ENCODE data around the gene ACO2. TPM values are rescaled to one million over a fixed set of nuclear protein-coding genes. Genes with fewer than 3 reads are reported as not detected.

Gene ACO2
- total and polyA plus RNA-seq, 12 donors = 180 to 1,020 (median 893) TPM

- Histone ChIP-seq H3K36me3 (peaks cover 0 to 35% (median 0%) of the 10 kb centered on the region in 9 donors), H3K27me3 (no peaks in the 10 kb centered on the region), H3K4me3 (no peak overlapping the region), H3K4me1 (peaks cover 3 to 40% (median 24%) of the 10 kb centered on the region in 9 donors), H3K9me3 (no peaks in the 10 kb centered on the region), H3K27ac (no peak overlapping the region)
- DNase-seq (no peak), ATAC-seq (no peak)
- intact Hi-C loops (cut with DNase I) = loop anchor here in 5 of 10 donors (5.0 to 10.0 kb wide), 3 partner anchors 47 to 236 kb away; partner anchors contain the start of genes PMM1 (in 1 of the 5) and ZC3H7B (in 1 of the 5)
- TF ChIP-seq CTCF (IDR thresholded peaks at IDR 0.05) = no peak
- WGBS, 2 donors = 93 to 95% methylated on average over 7 of the region's 7 CpGs
Observed at GRCh38 chr22:41540365-41540764, 71.4 kb downstream of the ACO2 start.

GRCh38 chr22:41541484-41541883 lies 72.6 kb downstream of the ACO2 start:
- Histone ChIP-seq H3K36me3 (peaks cover 0 to 34% (median 0%) of the 10 kb centered on the region in 9 donors), H3K27me3 (no peaks in the 10 kb centered on the region), H3K4me3 (no peak overlapping the region), H3K9me3 (no peaks in the 10 kb centered on the region), H3K27ac (no peak overlapping the region), H3K4me1 (peaks cover 3 to 40% (median 24%) of the 10 kb centered on the region in 9 donors)
- 63 to 65% methylated on average over 3 of the region's 3 CpGs for WGBS, 2 donors
- no peak for ATAC-seq
- intact Hi-C loops (cut with DNase I) = loop anchor here in 5 of 10 donors (5.0 to 10.0 kb wide), 3 partner anchors 46 to 237 kb away; partner anchors contain the start of genes PMM1 (in 1 of the 5) and ZC3H7B (in 1 of the 5)
- DNase-seq = no peak
- no peak for TF ChIP-seq CTCF (IDR thresholded peaks at IDR 0.05)

- no peak for ATAC-seq
- H3K9me3 ChIP-seq = no peaks in the 10 kb centered on the region
- no peak for DNase-seq
- H3K4me1 ChIP-seq = peaks cover 3 to 40% (median 24%) of the 10 kb centered on the region in 9 donors
- H3K27ac ChIP-seq = no peak overlapping the region
- no peaks in the 10 kb centered on the region for H3K27me3 ChIP-seq
- peaks cover 0 to 32% (median 0%) of the 10 kb centered on the region in 9 donors for H3K36me3 ChIP-seq
- H3K4me3 ChIP-seq = no peak overlapping the region
- intact Hi-C loops (cut with DNase I) = loop anchor here in 5 of 10 donors (5.0 to 10.0 kb wide), 3 partner anchors 45 to 237 kb away; partner anchors contain the start of genes PMM1 (in 1 of the 5) and ZC3H7B (in 1 of the 5)
- no peak for TF ChIP-seq CTCF (IDR thresholded peaks at IDR 0.05)
- WGBS, 2 donors = 92 to 94% methylated on average over 4 of the region's 4 CpGs
Observed at GRCh38 chr22:41542224-41542623, 73.3 kb downstream of the ACO2 start.

- Histone ChIP-seq H3K27me3 (no peaks in the 10 kb centered on the region), H3K4me3 (peak within 1 kb of the TSS; percentile 63 to 94 (median 80)), H3K4me1 (peaks cover 3 to 40% (median 24%) of the 10 kb centered on the region in 9 donors), H3K27ac (peak within 1 kb of the TSS; percentile 52 to 91 (median 84)), H3K9me3 (no peaks in the 10 kb centered on the region), H3K36me3 (peaks cover 0 to 14% (median 0%) of the 10 kb centered on the region in 9 donors)
- ATAC-seq (peak; percentile 98 to 100 (median 99)), DNase-seq (peak; percentile 98 to 99)
- intact Hi-C loops (cut with DNase I) = loop anchor here in 7 of 10 donors (1.0 to 10.0 kb wide), 6 partner anchors 43 to 239 kb away; partner anchors contain the start of genes PMM1 (in 2 of the 7), DESI1 (in 1 of the 7), XRCC6 (in 1 of the 7) and ZC3H7B (in 1 of the 7)
- 1% methylated on average over 70 to 80 of the region's 80 CpGs for WGBS, 2 donors
- peak; percentile 24 to 81 (median 63) for TF ChIP-seq CTCF (IDR thresholded peaks at IDR 0.05)
Observed at GRCh38 chr22:41543854-41544670, 75.1 kb downstream of the ACO2 start, which contains the start of gene POLR3H. TSS of gene POLR3H (minus strand) at chr22:41544470. CDS start at chr22:41544101, 369 bp downstream.
